Ovary (tissue), 3 donors: ENCODE results near the gene TSG101.

Source experiments
- CTCF ChIP-seq, 3 donors: fragments of 450-650 bp in 2 of 3; fragments of 200-600 bp in 1 of 3; IDR thresholded peaks; one replicate each; pipeline versions ENCODE4 v1.5.1 to v1.8.0; 2016 to 2022; ENCODE audit warnings: antibody characterized with exemption in 3 of 3, mild to moderate bottlenecking in 1 of 3
- EP300 ChIP-seq: sonication (generic); formaldehyde crosslinking; IDR thresholded peaks from one replicate; pipeline ENCODE4 v1.6.1; 2017; ENCODE audit warnings: antibody characterized with exemption
- POLR2A ChIP-seq: fragments of 450-650 bp; IDR thresholded peaks from one replicate; pipeline ENCODE4 v1.6.1; 2017; ENCODE audit warnings: antibody characterized with exemption, mild to moderate bottlenecking, moderate library complexity
- donor health status: DM: no; HTN: no; CAD: no.

- no peak for TF ChIP-seq CTCF (IDR thresholded peaks at IDR 0.05)
- no peak for TF ChIP-seq EP300
- TF ChIP-seq POLR2A, result no peak
Measured at GRCh38 chr11:18468059-18468458, 58.7 kb downstream of the TSG101 start.
